GM21390 (cell line): ENCODE results near the gene TBCD.

Experiments used
- ATAC-seq: cut with Tn5 transposase; IDR thresholded peaks from one replicate; pipeline ENCODE4 v1.9.1; 2021; ENCODE audit not compliant: unreplicated experiment

Gene TBCD

GRCh38 chr17:82920715-82921114 is 168.8 kb downstream of the TBCD start:
- ATAC-seq = no peak

GRCh38 chr17:82921426-82921825 is 169.6 kb downstream of the TBCD start:
- no peak for ATAC-seq

- ATAC-seq = no peak
Measured at GRCh38 chr17:82922646-82923045, 170.8 kb downstream of the TBCD start.

GRCh38 chr17:82923366-82924113 is 171.7 kb downstream of the TBCD start:
- no peak for ATAC-seq

GRCh38 chr17:82924214-82924613 is 172.3 kb downstream of the TBCD start:
- ATAC-seq = no peak

GRCh38 chr17:82924812-82925211 is 172.9 kb downstream of the TBCD start:
- ATAC-seq = no peak

- ATAC-seq = no peak
Measured at GRCh38 chr17:82925336-82925735, 173.5 kb downstream of the TBCD start.

GRCh38 chr17:82926081-82926480 is 174.2 kb downstream of the TBCD start:
- no peak for ATAC-seq

GRCh38 chr17:82926716-82927115 is 174.9 kb downstream of the TBCD start:
- no peak for ATAC-seq

- no peak for ATAC-seq
Measured at GRCh38 chr17:82927311-82927660, 175.4 kb downstream of the TBCD start.

GRCh38 chr17:82927661-82928601 is 176.1 kb downstream of the TBCD start:
- no peak for ATAC-seq

- ATAC-seq = no peak
Measured at GRCh38 chr17:82929011-82929622, 177.3 kb downstream of the TBCD start.

GRCh38 chr17:82929676-82930042 is 177.8 kb downstream of the TBCD start:
- no peak for ATAC-seq

GRCh38 chr17:82930043-82930923 is 178.4 kb downstream of the TBCD start:
- ATAC-seq = no peak

GRCh38 chr17:82930924-82931698 is 179.2 kb downstream of the TBCD start:
- no peak for ATAC-seq

- ATAC-seq = no peak
Measured at GRCh38 chr17:82931699-82932517, 180.0 kb downstream of the TBCD start.

- ATAC-seq = no peak
Measured at GRCh38 chr17:82932518-82933310, 180.8 kb downstream of the TBCD start.

- no peak for ATAC-seq
Measured at GRCh38 chr17:82933911-82934310, 182.0 kb downstream of the TBCD start.
